HG02610 (cell line): ENCODE data around the gene VIPR1.

ENCODE experiments used
- ATAC-seq: cut with Tn5 transposase; IDR thresholded peaks from one replicate; pipeline ENCODE4 v1.9.1; 2021; ENCODE audit warnings: mild to moderate bottlenecking, moderate library complexity; ENCODE audit not compliant: unreplicated experiment

Gene VIPR1

DNA sequence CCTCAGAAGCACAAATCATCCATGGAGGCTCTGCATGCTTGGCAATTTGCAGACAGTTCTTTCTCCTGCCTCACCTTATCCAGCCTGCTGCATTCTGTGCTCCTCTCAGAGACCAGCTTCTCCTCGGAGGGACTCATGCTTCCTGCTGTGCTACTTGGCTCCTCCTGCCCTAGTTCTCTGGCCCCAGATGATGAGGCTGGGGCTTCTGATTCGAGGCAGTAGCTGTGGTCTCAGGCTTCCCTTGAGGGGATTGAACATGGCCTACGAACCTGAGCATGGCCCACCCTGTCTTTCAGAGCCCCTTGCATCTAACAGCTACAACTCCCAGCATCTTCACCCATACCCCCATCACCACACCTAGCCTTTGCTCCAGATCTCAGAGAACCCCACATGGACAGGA lies 6.7 kb downstream of the VIPR1 start:
- no peak for ATAC-seq

DNA sequence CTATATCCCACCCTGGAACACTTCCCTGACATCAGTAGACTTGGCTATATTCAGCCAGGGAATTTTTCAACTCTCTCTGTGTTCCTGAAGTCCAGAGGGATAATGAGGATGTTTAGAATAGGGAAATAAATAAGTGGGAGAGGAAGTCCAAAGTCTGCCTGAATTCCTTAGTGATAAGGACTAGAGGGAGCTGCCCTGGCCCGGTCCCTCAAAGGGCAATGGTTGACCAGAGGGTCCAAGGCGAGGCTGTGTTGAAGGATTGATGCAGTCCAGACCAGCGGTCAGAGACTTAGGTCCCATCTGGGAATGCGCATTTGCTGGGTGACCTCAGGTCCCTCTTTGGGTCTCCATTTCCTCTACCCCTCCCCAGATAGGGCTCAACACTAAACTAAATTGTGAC lies 7.9 kb downstream of the VIPR1 start:
- ATAC-seq, result no peak

DNA sequence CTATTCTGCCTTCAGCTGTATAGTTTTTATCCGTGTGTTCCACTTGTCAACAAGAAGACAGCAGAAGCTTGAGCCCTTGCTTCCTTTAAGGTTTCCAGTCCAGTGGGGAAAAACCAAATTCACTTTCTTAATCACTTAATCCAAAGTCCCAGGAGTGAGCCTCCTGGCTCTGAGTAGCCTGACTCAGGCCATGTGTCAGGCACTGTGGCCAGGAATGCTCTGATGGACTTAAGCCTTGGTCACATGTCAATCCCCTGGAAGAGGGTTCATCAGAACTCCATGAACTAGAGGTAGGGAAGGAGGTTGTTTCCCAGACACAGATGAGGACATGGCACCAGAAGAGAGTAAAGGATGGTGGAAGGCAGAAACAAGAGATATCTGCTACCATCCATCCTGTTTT lies 8.8 kb downstream of the VIPR1 start:
- no peak for ATAC-seq

DNA sequence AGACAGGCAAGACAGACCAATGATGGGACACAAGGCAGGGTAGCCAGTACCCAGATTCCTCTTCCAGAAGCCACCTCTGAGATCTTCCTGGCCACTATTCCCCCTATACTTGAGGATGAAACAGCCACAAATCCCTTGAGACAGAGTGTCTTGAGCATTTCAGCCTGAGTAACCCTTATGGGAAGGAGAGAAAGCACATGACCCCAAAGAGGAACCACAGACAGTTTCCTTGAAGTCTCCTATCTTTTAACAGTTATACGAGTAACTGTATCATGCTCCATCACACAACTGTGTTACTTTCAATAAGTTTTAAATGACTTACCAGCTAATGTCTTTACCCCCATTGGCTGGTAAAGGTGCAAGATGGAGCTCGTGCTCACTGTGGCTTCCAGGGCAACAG lies 9.3 kb downstream of the VIPR1 start:
- no peak for ATAC-seq

DNA sequence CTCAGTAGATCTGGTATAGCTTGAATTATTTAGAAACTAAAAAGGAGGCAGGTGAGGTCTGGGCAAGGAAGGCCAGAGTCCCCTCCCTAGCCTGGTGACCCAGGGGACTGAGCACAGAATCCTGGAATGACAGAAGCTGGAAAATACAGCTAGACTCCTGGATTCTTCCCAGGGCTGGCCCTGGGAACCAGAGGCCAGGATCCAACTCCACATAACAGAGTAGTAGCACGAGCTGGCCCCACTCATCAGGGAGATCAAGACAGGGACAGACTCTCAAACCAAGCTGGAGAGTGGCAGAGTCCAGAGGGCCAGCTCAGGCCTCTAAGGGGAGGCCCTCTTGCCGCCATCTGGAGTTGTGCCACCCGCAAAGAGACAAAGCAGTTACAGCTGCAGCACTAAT lies 10.7 kb downstream of the VIPR1 start:
- no peak for ATAC-seq

DNA sequence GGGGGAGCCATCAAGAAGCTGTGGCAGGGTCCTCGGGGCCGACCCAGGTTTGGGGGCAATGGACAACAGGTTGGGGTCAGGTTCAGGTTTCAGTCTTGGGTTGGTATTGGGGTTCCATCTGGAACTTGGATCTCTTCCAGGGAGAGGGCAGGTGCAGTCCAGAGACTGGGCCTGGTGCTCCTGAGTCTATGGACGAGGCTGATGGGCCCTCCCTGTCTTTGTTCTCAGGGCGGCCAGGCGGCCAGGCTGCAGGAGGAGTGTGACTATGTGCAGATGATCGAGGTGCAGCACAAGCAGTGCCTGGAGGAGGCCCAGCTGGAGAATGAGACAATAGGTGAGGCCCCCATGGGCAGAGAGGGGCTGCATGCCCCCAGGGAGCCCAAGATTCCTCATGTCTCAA lies 11.1 kb downstream of the VIPR1 start:
- ATAC-seq, result no peak

DNA sequence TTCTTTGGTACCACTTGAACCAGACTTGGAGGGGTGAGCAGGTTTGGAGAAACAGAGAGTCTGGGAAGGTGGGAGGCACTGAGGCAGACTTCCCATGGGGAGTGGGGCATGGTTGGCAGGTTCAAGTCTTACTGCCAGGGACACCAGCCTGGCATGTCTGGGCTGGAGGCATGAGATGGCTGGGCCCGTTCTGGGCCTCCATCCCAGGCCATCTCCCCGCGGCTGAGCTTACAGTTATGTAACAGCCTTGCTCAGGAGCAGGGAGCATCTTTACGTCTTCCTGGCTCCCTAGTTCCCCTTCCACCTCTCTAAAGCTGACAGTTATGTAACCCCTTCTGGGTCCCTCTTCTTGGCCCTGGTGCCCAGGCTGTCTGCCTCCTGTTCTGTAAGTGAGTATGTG lies 12.4 kb downstream of the VIPR1 start:
- no peak for ATAC-seq

DNA sequence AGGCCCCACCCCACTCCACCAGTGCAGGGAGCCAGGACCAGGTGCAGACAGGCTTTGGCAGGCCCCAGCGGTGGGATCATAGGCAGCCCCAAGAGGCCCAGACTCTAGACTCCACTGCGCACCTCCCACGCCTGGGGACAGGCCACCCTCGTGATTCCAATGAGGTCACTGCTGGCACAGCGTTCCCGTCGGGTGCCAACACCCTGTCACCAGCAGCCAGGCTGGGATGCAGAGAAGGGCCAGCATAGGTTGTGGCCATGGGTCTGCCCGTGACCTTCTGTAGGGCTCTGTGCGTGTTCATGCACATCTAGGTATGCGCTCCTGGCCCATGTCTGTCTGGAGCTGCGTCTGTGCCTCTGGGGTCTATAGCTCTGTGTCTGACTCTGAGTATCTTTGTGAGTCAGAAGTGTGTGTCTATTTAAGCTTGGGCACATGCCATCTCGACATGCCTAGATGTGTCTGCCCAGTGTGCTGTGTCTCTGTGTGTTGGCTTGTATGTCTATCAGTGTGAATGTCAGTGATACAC lies 13.0 kb downstream of the VIPR1 start:
- no peak for ATAC-seq

DNA sequence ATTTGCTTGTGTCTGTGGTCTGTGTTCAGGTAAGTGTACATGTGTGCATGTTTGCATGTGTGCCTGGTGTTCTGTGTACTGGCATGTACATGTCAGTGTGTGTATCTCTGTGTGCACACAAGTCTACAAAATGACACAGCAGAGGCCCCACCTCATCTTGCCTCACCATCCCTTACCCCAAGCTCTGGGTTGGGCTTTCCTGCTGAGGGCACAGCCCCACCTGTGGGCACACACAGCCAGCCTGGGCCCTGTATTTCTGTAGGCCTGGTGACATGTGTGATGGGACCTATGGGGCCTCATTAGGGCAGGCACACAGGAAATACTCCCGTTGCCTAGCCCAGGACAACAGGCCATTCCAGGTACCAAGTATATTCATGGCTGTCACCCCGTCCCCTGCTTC lies 13.5 kb downstream of the VIPR1 start:
- no peak for ATAC-seq

DNA sequence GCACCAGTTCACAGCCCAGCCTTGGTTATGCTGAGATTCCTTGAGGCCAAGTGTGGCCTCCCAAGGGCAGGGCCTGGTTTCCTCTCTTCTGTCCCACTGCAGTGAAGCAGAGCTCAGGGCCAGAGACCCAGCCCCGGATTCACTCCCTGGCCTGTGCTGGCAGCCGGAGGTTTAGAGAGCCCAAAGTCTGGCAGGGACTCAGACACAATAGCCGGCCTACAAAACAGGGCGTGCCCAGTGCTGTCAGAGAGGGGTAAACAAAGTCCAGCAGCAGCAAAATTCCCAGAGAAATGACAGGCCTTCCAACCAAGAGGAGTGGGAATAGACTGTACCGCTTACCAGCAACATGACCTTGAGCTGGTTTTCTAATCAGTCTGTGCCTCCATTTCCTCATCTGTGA lies 14.0 kb downstream of the VIPR1 start:
- no peak for ATAC-seq

DNA sequence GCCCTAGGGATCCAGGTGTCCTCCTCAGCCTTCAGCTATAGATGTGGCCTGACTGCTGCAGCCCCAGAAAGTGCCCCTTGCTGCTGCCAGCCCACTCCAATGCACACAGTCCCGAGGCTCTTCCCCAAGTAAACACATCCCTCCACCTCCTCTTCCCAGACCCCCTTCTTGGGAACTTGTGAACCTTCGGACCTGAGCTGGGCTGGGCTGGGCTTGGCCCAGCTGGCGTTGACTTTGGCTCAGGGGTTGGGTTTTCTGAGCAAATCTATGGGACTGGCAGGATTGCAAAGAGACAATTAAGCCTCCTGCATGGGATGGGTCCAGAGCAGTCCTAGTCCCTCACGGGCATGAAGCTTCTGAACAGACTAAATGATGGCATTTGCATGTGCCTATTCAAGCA lies 14.7 kb downstream of the VIPR1 start:
- ATAC-seq, result no peak

DNA sequence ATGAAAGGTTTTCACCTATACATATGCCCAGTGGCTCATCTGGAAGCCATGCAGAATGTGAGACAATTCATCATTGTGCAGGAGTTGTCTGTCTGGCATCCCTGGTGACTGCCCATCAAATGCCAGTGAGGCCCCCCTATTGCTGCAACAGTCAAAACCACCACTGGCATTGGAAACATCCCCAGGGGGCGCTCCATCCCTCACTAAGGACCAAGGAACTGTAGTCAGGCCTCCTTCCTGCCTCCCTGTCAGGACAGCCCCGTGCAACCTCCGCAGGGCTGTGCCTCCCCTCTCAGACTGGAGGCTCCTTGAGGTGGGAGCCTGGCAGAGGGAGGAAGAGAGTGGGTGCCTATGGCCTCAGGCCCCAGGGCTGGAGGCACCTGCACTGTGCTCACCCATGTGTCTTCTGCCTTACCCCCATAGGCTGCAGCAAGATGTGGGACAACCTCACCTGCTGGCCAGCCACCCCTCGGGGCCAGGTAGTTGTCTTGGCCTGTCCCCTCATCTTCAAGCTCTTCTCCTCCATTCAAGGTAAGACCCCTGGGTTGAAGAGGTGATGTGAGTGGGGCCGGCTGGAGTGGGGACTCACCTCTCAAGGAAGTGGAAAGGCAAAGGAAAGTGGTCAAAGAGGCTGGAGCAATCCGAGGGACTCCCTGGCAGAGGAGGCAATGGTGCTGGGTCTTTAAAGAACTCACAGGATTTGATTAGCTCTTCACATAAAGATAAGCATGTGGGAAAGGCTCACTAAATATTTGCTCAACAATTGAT lies 16.5 kb downstream of the VIPR1 start:
- ATAC-seq, result no peak

DNA sequence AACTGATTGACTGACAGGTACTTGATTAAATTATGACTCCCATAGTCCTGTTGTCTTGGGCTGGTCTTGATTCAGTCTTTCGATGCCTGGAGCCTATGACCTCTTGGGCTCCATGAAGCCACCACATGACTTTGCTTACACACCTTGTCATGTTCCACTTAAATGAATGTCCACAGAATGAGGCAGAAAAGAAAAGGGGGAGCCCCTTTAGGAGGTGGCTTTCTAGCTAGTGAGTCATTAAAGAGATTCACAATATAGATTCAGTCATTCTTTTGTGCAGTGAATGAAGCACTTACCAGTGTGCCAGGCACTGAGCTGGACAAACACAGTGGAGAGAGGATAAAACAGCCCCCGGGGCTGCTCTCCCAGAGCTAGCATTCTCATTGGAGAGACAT lies 17.1 kb downstream of the VIPR1 start:
- ATAC-seq, result no peak

DNA sequence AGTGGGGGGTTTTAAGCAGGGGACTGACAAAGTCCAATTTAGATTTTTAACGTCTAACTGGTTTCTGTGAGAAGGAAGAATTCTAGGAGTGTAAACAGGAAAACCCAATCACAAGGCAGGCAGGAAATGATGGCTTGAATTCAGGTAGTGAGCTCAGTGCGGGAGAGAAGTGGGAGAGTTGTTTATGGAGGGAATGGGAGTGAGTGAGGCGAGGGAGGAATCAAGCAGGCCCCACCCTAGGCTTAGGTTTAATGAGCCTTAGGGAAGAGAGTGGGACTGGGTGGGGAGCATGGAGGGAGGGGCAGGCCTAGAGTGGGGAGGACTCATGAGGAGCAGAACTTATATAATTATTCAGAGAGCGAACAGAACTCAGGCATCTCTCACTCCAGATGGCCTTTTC lies 17.9 kb downstream of the VIPR1 start:
- no peak for ATAC-seq

DNA sequence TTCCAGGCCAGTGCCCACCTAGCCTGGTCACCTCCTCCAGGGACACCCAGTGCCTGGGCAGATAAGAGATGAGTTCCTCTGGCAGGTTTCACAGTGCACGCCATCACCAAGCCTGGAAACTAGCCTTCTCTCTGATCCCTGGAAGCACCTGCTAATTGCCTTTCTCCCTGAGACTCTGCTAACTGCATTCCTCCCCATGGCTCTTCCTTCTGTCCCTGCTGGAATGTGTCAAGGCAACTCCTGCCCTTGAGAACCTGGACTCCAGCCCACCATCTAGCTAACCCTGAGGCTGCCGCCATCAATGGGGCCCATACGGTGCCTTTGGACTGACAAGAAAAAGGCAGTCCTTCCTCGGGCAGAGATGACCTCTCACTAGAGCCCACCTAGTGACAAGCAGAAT lies 18.5 kb downstream of the VIPR1 start:
- no peak for ATAC-seq

DNA sequence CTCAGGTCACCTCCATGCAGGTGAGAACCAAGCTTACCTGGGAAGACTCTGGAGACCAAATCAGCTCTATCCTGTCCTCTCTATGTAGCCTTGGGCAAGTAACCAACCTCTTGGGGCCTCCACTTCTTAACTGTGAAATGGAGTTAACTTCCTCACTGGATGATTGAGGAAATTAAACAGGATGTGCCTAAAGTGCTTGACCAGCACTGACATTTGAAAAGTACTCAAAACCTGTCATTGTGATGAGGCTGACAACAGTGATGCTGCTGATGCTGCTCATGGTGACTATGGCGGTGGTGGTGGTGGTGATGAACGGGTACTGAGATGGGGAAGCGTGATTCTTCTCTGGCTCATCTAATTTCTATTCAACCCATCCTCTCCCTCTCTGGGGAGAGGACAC lies 22.3 kb downstream of the VIPR1 start:
- ATAC-seq, result no peak

DNA sequence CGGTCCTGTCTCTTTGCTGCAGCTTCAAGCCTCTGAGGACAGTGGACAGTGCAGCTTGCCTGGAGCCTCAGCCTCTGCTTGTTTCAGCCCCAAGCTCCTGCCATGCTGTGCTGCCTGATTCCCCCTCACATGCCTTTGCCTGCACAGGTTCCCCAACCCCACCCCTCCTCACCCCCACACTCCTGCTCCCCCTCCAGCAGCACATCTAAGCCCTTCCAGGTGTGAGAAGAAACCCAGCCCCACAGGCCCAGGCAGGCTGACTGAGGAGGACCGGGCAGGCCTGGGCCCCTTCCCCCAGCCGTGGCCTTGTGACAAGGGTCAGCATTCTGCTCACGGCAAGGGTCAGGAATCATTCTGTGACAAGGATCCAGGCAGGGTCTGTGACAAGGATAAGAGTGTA lies 22.8 kb downstream of the VIPR1 start:
- ATAC-seq, result no peak

DNA sequence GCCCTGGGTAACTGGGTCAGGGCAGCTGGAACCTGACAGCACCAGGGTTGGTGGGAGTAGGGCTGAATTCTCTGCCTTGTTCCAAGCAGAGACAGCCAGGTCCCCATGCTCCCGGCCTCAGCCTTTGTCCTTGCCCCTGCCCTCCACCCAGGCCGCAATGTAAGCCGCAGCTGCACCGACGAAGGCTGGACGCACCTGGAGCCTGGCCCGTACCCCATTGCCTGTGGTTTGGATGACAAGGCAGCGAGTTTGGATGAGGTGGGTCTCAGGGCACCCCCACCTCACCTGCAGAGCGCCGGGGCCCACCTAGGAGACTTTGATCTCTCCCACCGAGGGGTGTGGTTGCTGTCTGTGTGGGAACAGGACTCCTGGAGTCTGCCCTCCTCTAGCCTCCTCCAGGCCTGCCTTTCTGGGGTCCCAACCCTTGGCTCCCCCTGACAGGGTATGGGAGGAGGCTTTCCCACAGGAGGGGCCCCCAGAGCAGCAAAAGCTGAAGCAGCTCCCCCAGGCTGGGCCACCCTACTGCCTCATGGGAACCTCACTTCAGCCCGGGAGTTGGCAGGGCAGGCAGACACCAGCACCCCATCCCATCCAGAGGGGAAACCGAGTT lies 23.4 kb downstream of the VIPR1 start:
- ATAC-seq, result no peak

DNA sequence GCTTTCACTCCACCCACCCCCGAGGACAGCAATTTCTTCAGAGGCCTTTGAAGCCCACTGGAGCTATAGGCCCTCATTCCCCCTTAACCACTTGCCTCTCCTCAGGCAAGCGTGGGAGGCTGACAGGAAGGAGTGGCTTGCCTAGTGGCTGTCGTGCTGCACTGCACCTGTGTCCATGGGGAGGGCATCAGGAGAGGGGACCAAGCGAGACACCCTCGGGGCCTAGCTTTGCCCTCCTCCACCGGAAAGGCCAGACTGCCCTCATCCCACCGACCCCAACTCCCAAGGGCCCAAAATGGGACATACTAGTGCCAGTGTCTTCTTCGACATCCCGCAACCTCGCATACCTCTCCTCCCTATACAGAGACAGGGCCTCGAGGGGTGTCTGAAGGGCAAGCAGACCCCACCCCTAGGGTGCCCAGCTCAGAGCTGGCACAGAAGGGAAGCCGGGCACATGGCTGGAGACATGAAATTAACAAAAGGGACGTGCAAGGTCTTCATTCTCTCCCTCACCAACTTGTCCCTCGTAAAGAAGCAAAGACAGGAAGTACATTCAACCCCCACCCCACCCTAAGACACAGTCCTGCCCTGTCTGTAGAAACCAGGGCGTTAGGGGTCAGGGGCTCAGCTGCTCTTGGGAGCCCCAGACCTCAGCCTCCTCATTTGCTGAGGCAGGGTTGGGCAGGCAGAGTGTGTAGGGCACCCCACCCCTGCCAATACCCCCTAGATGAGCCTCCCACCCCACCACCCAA lies 24.3 kb downstream of the VIPR1 start:
- ATAC-seq, result no peak

DNA sequence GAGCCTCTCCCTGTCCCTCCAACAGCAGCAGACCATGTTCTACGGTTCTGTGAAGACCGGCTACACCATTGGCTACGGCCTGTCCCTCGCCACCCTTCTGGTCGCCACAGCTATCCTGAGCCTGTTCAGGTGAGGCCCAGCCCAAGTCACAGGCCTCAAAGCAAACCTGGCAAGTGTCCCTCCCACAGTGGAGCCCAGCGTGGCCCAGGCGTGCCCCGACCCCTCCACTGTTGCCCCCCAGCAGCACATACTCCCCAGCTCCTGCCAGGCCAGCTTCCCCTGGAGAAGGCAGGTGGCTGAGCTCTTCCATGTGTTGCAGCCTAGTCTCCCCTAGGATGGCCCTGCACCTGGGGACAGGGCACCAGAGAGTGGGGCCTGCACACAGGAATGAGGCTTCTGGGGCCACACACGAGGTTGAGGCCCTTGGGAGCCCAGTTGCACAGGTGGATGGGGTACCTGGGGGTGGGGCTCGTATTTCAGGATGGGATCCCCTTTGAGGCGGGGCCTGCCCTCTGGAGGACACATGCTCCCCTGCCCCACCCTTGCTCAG lies 25.0 kb downstream of the VIPR1 start:
- ATAC-seq, result no peak

DNA sequence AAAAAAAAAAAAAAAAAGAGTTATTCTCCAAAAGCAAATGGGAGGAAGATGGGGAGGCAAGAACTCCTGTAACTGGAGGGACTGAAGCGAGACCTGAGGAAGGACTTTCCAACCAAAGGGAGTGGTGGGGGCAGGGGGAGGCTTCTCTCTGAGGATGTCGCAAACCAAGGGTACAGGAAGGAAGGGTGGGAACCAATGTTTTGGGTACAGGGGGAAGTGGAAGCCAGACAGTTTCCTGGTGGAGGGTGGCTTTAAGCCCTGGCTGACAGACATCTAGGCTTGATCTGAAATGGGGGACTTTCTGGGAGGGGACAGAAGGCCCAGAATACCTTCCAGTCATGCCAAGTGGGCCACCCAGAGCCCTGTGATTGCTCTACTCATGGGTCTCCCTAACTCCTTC lies 27.0 kb downstream of the VIPR1 start:
- no peak for ATAC-seq

DNA sequence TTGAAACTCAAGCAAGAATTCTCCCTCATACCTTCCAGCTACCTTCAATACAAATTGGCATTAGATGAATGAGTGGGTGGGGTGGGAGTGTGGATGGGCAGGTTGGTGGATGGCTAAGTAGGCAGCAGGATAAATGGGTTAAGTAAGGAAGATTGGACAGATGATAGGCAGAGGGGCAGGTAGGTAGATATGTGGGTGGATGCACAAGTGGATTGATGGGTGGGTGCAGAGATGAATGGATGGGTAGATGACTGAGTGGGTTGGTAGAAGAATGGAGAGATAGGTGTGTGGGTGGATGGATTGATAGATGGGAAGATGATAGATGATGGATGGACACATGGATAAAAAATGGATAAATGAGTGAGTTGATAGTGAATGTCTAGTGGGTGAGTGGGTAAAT lies 27.6 kb downstream of the VIPR1 start:
- ATAC-seq, result no peak
